H9 (cell line): ENCODE measurements around the gene GNMT. TPM values are rescaled to one million over a fixed set of nuclear protein-coding genes. Genes with fewer than 3 reads are reported as not detected.

Source experiments
- DNase-seq: peaks from one replicate; pipeline ENCODE4 v3.0.0-alpha.2; 2017
- H2AFZ ChIP-seq: one replicate; pipeline ENCODE4 v1.6.1; 2013; ENCODE audit warnings: mild to moderate bottlenecking, low read length, control low read depth, moderate library complexity
- H2AK5ac ChIP-seq: 2 replicates; pipeline ENCODE4 v1.6.1; 2013; ENCODE audit warnings: low read length, control low read depth, mixed read lengths; ENCODE audit not compliant: insufficient read length
- H2BK120ac ChIP-seq: one replicate; pipeline ENCODE4 v1.6.1; 2013; ENCODE audit warnings: low read depth, mild to moderate bottlenecking, low read length, control low read depth, inconsistent platforms; ENCODE audit not compliant: poor library complexity, severe bottlenecking
- H2BK12ac ChIP-seq: 2 replicates; pipeline ENCODE4 v1.6.1; 2013; ENCODE audit warnings: low read length, control low read depth, mixed read lengths, low read depth; ENCODE audit not compliant: insufficient read length
- H2BK15ac ChIP-seq: 2 replicates; pipeline ENCODE4 v1.6.1; 2013; ENCODE audit warnings: low read depth, low read length, control low read depth
- H2BK20ac ChIP-seq: one replicate; pipeline ENCODE4 v1.6.1; 2013; ENCODE audit warnings: low read depth, mild to moderate bottlenecking, low read length, control low read depth, inconsistent platforms; ENCODE audit not compliant: poor library complexity, severe bottlenecking
- H2BK5ac ChIP-seq: 2 replicates; pipeline ENCODE4 v1.6.1; 2013; ENCODE audit warnings: low read length, control low read depth, mixed read lengths; ENCODE audit not compliant: insufficient read length
- H3K14ac ChIP-seq: 2 replicates; pipeline ENCODE4 v1.6.1; 2013; ENCODE audit warnings: low read length, control low read depth; ENCODE audit not compliant: insufficient read depth
- H3K18ac ChIP-seq: 2 replicates; pipeline ENCODE4 v1.6.1; 2013; ENCODE audit warnings: low read depth, mild to moderate bottlenecking, mixed read lengths, low read length, control low read depth; ENCODE audit not compliant: insufficient read length
- H3K23ac ChIP-seq: 2 replicates; pipeline ENCODE4 v1.6.1; 2013; ENCODE audit warnings: low read length, control low read depth, mixed read lengths, low read depth; ENCODE audit not compliant: insufficient read length
- H3K23me2 ChIP-seq: 2 replicates; pipeline ENCODE4 v1.6.1; 2013; ENCODE audit warnings: low read depth, mild to moderate bottlenecking, mixed read lengths, low read length, control low read depth; ENCODE audit not compliant: insufficient read length, poor library complexity, severe bottlenecking
- H3K27ac ChIP-seq: 2 replicates; pipeline ENCODE4 v1.5.1; 2013; ENCODE audit warnings: low read length, control low read depth, mixed read lengths, low read depth; ENCODE audit not compliant: insufficient read length
- H3K27me3 ChIP-seq: 2 replicates; pipeline ENCODE4 v1.6.1; 2013; ENCODE audit warnings: low read length, control low read depth, inconsistent platforms; ENCODE audit not compliant: insufficient read depth
- H3K4ac ChIP-seq: 2 replicates; pipeline ENCODE4 v1.6.1; 2013; ENCODE audit warnings: low read depth, mild to moderate bottlenecking, control low read depth, inconsistent platforms, low read length, moderate library complexity
- H3K4me1 ChIP-seq: 2 replicates; pipeline ENCODE4 v1.6.1; 2013; ENCODE audit warnings: low read length, control low read depth, inconsistent platforms; ENCODE audit not compliant: insufficient read depth
- H3K4me2 ChIP-seq: 2 replicates; pipeline ENCODE4 v1.6.1; 2013; ENCODE audit warnings: low read length, control low read depth, mixed read lengths; ENCODE audit not compliant: insufficient read length, insufficient read depth
- H3K56ac ChIP-seq: 2 replicates; pipeline ENCODE4 v1.6.1; 2013; ENCODE audit warnings: low read depth, mild to moderate bottlenecking, mixed read lengths, low read length, control low read depth; ENCODE audit not compliant: insufficient read length
- H3K79me1 ChIP-seq: 2 replicates; pipeline ENCODE4 v1.6.1; 2013; ENCODE audit warnings: low read depth, mild to moderate bottlenecking, moderate library complexity, low read length, control low read depth, inconsistent platforms; ENCODE audit not compliant: insufficient read depth, poor library complexity, severe bottlenecking
- H3K79me2 ChIP-seq: 2 replicates; pipeline ENCODE4 v1.6.1; 2013; ENCODE audit warnings: low read length, control low read depth, inconsistent platforms; ENCODE audit not compliant: insufficient read depth
- H3K9ac ChIP-seq: 2 replicates; pipeline ENCODE4 v1.6.1; 2013; ENCODE audit warnings: low read length, control low read depth, mixed read lengths; ENCODE audit not compliant: insufficient read length; ENCODE audit errors: extremely low read depth
- H3K9me3 ChIP-seq: one replicate; pipeline ENCODE4 v1.6.1; 2013; ENCODE audit warnings: low read depth, low read length, inconsistent platforms; ENCODE audit not compliant: control insufficient read depth
- H3T11ph ChIP-seq: one replicate; pipeline ENCODE4 v1.6.1; 2013; ENCODE audit warnings: mild to moderate bottlenecking, low read length, control low read depth, inconsistent platforms
- H4K20me1 ChIP-seq: one replicate; pipeline ENCODE4 v1.6.1; 2013; ENCODE audit not compliant: control insufficient read depth, insufficient read length, insufficient read depth
- H4K5ac ChIP-seq: 2 replicates; pipeline ENCODE4 v1.6.1; 2013; ENCODE audit warnings: low read depth, mild to moderate bottlenecking, mixed read lengths, low read length, control low read depth; ENCODE audit not compliant: insufficient read length
- H4K8ac ChIP-seq: replicated peaks from 2 replicates; pipeline ENCODE4 v1.6.1; 2013; ENCODE audit warnings: low read length, control low read depth, mixed read lengths, low read depth; ENCODE audit not compliant: insufficient read length
- H4K91ac ChIP-seq: 2 replicates; pipeline ENCODE4 v1.6.1; 2013; ENCODE audit warnings: low read depth, mild to moderate bottlenecking, moderate library complexity, mixed read lengths, low read length, control low read depth; ENCODE audit not compliant: insufficient read length
- H3K27ac Mint-ChIP-seq, 3 experiments: 2 replicates in 2 of 3; 3 replicates in 1 of 3; pipeline ENCODE4 v1.8.0; 2020 to 2021; ENCODE audit warnings: mixed read lengths in 3 of 3, mild to moderate bottlenecking in 1 of 3, moderate library complexity in 1 of 3
- H3K27me3 Mint-ChIP-seq: 2 replicates; pipeline ENCODE4 v1.8.0; 2021; ENCODE audit warnings: low read depth, mild to moderate bottlenecking, moderate library complexity, mixed read lengths
- H3K36me3 Mint-ChIP-seq, 3 experiments: 2 replicates in 2 of 3; 3 replicates in 1 of 3; pipeline ENCODE4 v1.8.0; 2020 to 2021; ENCODE audit warnings: low read depth in 3 of 3, mixed read lengths in 3 of 3; ENCODE audit not compliant: insufficient read depth in 1 of 3
- H3K4me1 Mint-ChIP-seq, 2 experiments: 2 replicates each; pipeline ENCODE4 v1.8.0; 2020; ENCODE audit warnings: mixed read lengths in 2 of 2
- H3K4me3 Mint-ChIP-seq, 2 experiments: 2 replicates in 1 of 2; 3 replicates in 1 of 2; pipeline ENCODE4 v1.8.0; 2020 to 2021; ENCODE audit warnings: mild to moderate bottlenecking in 2 of 2, mixed read lengths in 2 of 2, moderate library complexity in 1 of 2
- H3K9me3 Mint-ChIP-seq, 2 experiments: 2 replicates in 1 of 2; 3 replicates in 1 of 2; pipeline ENCODE4 v1.8.0; 2020; ENCODE audit warnings: mild to moderate bottlenecking in 2 of 2, mixed read lengths in 2 of 2, moderate library complexity in 1 of 2
- CTCF ChIP-seq: fragments of 200-600 bp; sonication (generic); conservative IDR thresholded peaks from 3 replicates; pipeline ENCODE4 v1.8.0; 2021; ENCODE audit warnings: antibody characterized with exemption, mild to moderate bottlenecking
- WGBS: extraction: QIAGEN DNeasy Blood & Tissue Kit; methylation state at CpG from one replicate; pipeline ENCODE4 v1.1.7; 2013; ENCODE audit warnings: missing lambda C conversion rate, low lambda C conversion rate, mixed read lengths; ENCODE audit not compliant: insufficient read length; ENCODE audit errors: extremely low coverage; 5-methylcytosine and 5-hydroxymethylcytosine counted together
- total RNA-seq: library from RNA; stranded (reverse); gene quantifications from 2 replicates; pipeline ENCODE4 v1.2.1, GENCODE V29; 2021

GNMT gene
- total RNA-seq, 1 experiment from 2014 or later = 1.1 TPM

DNA sequence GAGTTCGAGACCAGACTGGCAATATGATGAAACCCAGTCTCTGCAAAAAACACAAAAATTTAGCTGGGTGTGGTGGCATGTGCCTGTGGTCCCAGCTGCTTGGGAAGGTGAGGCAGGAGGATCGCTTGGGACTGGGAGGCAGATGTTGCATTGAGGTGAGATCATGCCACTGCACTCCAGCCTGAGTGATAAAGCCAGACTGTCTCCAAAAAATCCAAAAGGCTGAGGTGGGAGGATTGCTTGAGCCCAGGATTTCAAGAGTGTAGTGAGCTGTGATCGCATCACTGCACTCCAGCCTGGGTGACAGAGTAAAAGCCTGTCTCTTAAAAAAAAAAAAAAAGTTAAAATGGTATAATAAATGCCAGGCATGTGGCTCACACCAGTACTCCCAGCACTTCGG is 46.0 kb upstream of the GNMT start:
- H4K91ac ChIP-seq = no peak overlapping the region
- H2BK5ac ChIP-seq = no peak overlapping the region
- H4K20me1 ChIP-seq = no peaks in the 10 kb centered on the region
- Mint-ChIP-seq H3K36me3 (no peaks in the 10 kb centered on the region), H3K4me1 (peaks cover 5% of the 10 kb centered on the region in 2 experiments; a peak in 3 of 4 replicates), H3K4me3 (no peak overlapping the region), H3K27ac (no peak overlapping the region; a peak in 2 of 7 replicates), H3K9me3 (no peaks in the 10 kb centered on the region; a peak in 1 of 5 replicates), H3K27me3 (0 out of 2 replicates have a peak, but pooled peaks cover 1% of the 10 kb centered on the region)
- no peak overlapping the region for H3T11ph ChIP-seq
- no peak overlapping the region for H4K8ac ChIP-seq
- H2AK5ac ChIP-seq = no peak overlapping the region
- no peak overlapping the region for H2BK12ac ChIP-seq
- no peak overlapping the region for H2BK15ac ChIP-seq
- H3K79me2 ChIP-seq = no peaks in the 10 kb centered on the region
- no peaks in the 10 kb centered on the region for H3K79me1 ChIP-seq
- no peak overlapping the region for H3K14ac ChIP-seq
- H3K27me3 ChIP-seq = no peaks in the 10 kb centered on the region
- H3K56ac ChIP-seq = no peak overlapping the region
- no peak overlapping the region for H3K4me2 ChIP-seq
- H3K27ac ChIP-seq = no peak overlapping the region
- H2BK120ac ChIP-seq = no peak overlapping the region
- no CpG with 5 or more reads among the region's 4 CpGs for WGBS
- no peak for DNase-seq
- no peak overlapping the region for H3K18ac ChIP-seq
- no peaks in the 10 kb centered on the region for H3K23me2 ChIP-seq
- no peak overlapping the region for H3K9ac ChIP-seq
- TF ChIP-seq CTCF = no peak
- H3K4ac ChIP-seq = no peak overlapping the region
- no peak overlapping the region for H2AFZ ChIP-seq
- no peak overlapping the region for H2BK20ac ChIP-seq
- no peaks in the 10 kb centered on the region for H3K4me1 ChIP-seq
- no peak overlapping the region for H4K5ac ChIP-seq
- H3K23ac ChIP-seq = no peak overlapping the region
- no peaks in the 10 kb centered on the region for H3K9me3 ChIP-seq
